ENCODE measurements around the gene TMEM31.

The TMEM31 gene, protein sequence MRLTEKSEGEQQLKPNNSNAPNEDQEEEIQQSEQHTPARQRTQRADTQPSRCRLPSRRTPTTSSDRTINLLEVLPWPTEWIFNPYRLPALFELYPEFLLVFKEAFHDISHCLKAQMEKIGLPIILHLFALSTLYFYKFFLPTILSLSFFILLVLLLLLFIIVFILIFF

GRCh38 chrX:103710609-103711008, at the start of gene TMEM31:
TSS of gene TMEM31 (plus strand) at chrX:103710909. CDS start at chrX:103712259, 1,350 bp downstream.
- TF ChIP-seq CTCF (IDR thresholded peaks at IDR 0.05; ENCODE audit: insufficient read depth, low read length, poor library complexity, severe bottlenecking) (no peak), EZH2phosphoT487 (conservative IDR thresholded peaks at IDR 0.05; ENCODE audit: low read length) (no peak)
- Histone ChIP-seq H3K27me3 (ENCODE audit: low read length) (no peaks in the 10 kb centered on the region), H3K9me2 (replicated peaks; ENCODE audit: insufficient read depth, low read length) (no peaks in the 10 kb centered on the region), H3K79me2 (ENCODE audit: insufficient read depth, low read length) (no peaks in the 10 kb centered on the region), H3K9ac (ENCODE audit: low read length) (no peak within 1 kb of the TSS), H3K4me2 (ENCODE audit: low read depth, low read length, poor library complexity, severe bottlenecking) (no peak within 1 kb of the TSS), H2AFZ (ENCODE audit: low read depth, low read length, severe bottlenecking) (no peak within 1 kb of the TSS), H3F3A (ENCODE audit: insufficient read depth) (no peaks in the 10 kb centered on the region), H4K20me1 (ENCODE audit: low read depth, low read length) (no peaks in the 10 kb centered on the region), H3K4me3 (ENCODE audit: insufficient read depth, low read length, poor library complexity, severe bottlenecking) (no peak within 1 kb of the TSS), H3K9me3 (ENCODE audit: insufficient read depth, low read length) (no peaks in the 10 kb centered on the region), H3K27ac (ENCODE audit: low read depth, low read length) (no peak within 1 kb of the TSS), H3K36me3 (ENCODE audit: low read length) (no peaks in the 10 kb centered on the region)

- Histone ChIP-seq H3K4me3 (ENCODE audit: insufficient read depth, low read length, poor library complexity, severe bottlenecking) (no peak overlapping the region), H3K79me2 (ENCODE audit: insufficient read depth, low read length) (no peaks in the 10 kb centered on the region), H3K9ac (ENCODE audit: low read length) (no peak overlapping the region), H3K9me2 (replicated peaks; ENCODE audit: insufficient read depth, low read length) (no peaks in the 10 kb centered on the region), H3K4me2 (ENCODE audit: low read depth, low read length, poor library complexity, severe bottlenecking) (no peak overlapping the region), H2AFZ (ENCODE audit: low read depth, low read length, severe bottlenecking) (no peak overlapping the region), H3K9me3 (ENCODE audit: insufficient read depth, low read length) (no peaks in the 10 kb centered on the region), H4K20me1 (ENCODE audit: low read depth, low read length) (no peaks in the 10 kb centered on the region), H3K27me3 (ENCODE audit: low read length) (no peaks in the 10 kb centered on the region), H3F3A (ENCODE audit: insufficient read depth) (no peaks in the 10 kb centered on the region), H3K27ac (ENCODE audit: low read depth, low read length) (no peak overlapping the region), H3K36me3 (ENCODE audit: low read length) (no peaks in the 10 kb centered on the region)
- TF ChIP-seq CTCF (IDR thresholded peaks at IDR 0.05; ENCODE audit: insufficient read depth, low read length, poor library complexity, severe bottlenecking) (no peak), EZH2phosphoT487 (conservative IDR thresholded peaks at IDR 0.05; ENCODE audit: low read length) (no peak)
Observed at GRCh38 chrX:103663981-103664762, 46.5 kb upstream of the TMEM31 start.

DNA sequence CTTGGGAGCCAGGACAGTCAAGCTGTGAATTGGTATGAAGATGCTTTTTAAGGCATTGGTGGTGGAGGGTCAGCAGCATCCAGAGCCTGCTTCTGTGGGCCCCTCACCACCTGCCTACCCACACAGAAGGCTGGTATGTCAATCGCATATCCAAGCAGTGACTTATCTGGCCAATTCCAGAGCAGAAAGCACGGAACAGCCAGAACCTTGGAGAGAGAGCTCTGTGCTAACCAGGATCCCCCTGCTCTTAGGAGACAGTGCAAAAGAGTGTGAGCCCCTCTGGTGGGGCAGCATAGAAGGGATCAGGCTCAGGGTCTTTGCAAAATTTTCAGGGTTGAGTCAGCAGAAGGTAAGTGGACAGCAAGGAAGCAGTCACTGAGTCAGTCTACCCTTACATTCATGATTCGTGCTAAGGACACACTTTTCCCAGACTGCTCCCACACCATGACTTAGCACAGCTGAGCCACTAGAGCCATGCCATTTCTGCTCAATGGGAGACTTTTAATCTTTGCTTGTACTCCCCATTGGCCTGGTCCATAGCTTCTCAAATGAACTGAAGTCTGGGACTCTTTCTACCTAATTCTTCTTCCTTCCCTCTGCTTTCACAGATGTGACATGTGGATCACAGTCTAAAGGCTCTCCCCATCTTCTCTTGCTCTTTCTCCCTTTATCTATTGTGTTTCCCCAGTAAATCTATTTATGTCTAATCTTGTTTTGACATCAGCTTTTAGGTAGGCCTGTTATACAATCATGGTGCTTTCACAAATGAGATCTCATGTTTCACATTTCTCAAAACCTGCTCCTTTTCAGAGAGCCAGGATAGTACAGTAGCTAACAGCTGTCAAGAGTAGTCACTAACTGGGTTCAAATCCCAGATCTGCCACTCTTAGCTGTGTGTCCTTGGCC, 44.3 kb upstream of the TMEM31 start:
- H3K9ac ChIP-seq (ENCODE audit: low read length): no peak overlapping the region
- H3K9me2 ChIP-seq (replicated peaks; ENCODE audit: insufficient read depth, low read length): no peaks in the 10 kb centered on the region
- no peaks in the 10 kb centered on the region for H3F3A ChIP-seq (ENCODE audit: insufficient read depth)
- H3K79me2 ChIP-seq (ENCODE audit: insufficient read depth, low read length): no peaks in the 10 kb centered on the region
- TF ChIP-seq EZH2phosphoT487 (conservative IDR thresholded peaks at IDR 0.05; ENCODE audit: low read length) (no peak), CTCF (IDR thresholded peaks at IDR 0.05; ENCODE audit: insufficient read depth, low read length, poor library complexity, severe bottlenecking) (no peak)
- no peaks in the 10 kb centered on the region for H3K9me3 ChIP-seq (ENCODE audit: insufficient read depth, low read length)
- H4K20me1 ChIP-seq (ENCODE audit: low read depth, low read length): no peaks in the 10 kb centered on the region
- no peak overlapping the region for H3K27ac ChIP-seq (ENCODE audit: low read depth, low read length)
- no peak overlapping the region for H2AFZ ChIP-seq (ENCODE audit: low read depth, low read length, severe bottlenecking)
- no peaks in the 10 kb centered on the region for H3K36me3 ChIP-seq (ENCODE audit: low read length)
- no peak overlapping the region for H3K4me2 ChIP-seq (ENCODE audit: low read depth, low read length, poor library complexity, severe bottlenecking)
- H3K27me3 ChIP-seq (ENCODE audit: low read length): no peaks in the 10 kb centered on the region
- no peak overlapping the region for H3K4me3 ChIP-seq (ENCODE audit: insufficient read depth, low read length, poor library complexity, severe bottlenecking)
